Ovary (tissue), 9 donors: Measurements from ENCODE around the gene NAA40. TPM values are rescaled to one million over a fixed set of nuclear protein-coding genes. Genes with fewer than 3 reads are reported as not detected.

ENCODE experiments used
- DNase-seq, 5 donors: peaks; one replicate each; pipeline ENCODE4 v3.0.0-alpha.2; 2019 to 2020
- H3K27ac ChIP-seq, 2 donors: fragments of 200-600 bp; one replicate each; pipeline versions ENCODE4 v1.5.1 to v1.8.0; 2019 to 2022
- H3K27me3 ChIP-seq: fragments of 200-600 bp; one replicate; pipeline ENCODE4 v1.8.0; 2022
- H3K36me3 ChIP-seq: fragments of 200-600 bp; sonication (generic); one replicate; pipeline ENCODE4 v1.5.1; 2019
- H3K4me1 ChIP-seq: one replicate; pipeline ENCODE4 v1.8.1; 2013; ENCODE audit warnings: mild to moderate bottlenecking, moderate library complexity; ENCODE audit not compliant: insufficient read depth
- H3K4me3 ChIP-seq: fragments of 200-600 bp; sonication (generic); one replicate; pipeline ENCODE4 v1.5.1; 2017
- H3K9me3 ChIP-seq, 2 donors: fragments of 200-600 bp in 1 of 2; sonication (generic) in 1 of 2; one replicate each; pipeline versions ENCODE4 v1.5.1 to v1.8.1; 2013 to 2019; ENCODE audit warnings: mild to moderate bottlenecking in 1 of 2, moderate library complexity in 1 of 2
- CTCF ChIP-seq, 3 donors: fragments of 450-650 bp in 2 of 3; fragments of 200-600 bp in 1 of 3; IDR thresholded peaks; one replicate each; pipeline versions ENCODE4 v1.5.1 to v1.8.0; 2016 to 2022; ENCODE audit warnings: antibody characterized with exemption in 3 of 3, mild to moderate bottlenecking in 1 of 3
- EP300 ChIP-seq: sonication (generic); formaldehyde crosslinking; IDR thresholded peaks from one replicate; pipeline ENCODE4 v1.6.1; 2017; ENCODE audit warnings: antibody characterized with exemption
- POLR2A ChIP-seq: fragments of 450-650 bp; IDR thresholded peaks from one replicate; pipeline ENCODE4 v1.6.1; 2017; ENCODE audit warnings: antibody characterized with exemption, mild to moderate bottlenecking, moderate library complexity
- WGBS, 3 donors: extraction: QIAGEN DNeasy Blood & Tissue Kit in 1 of 3; methylation state at CpG; one replicate each; pipeline versions ENCODE4 v1.1.5 to v1.1.7; 2013 to 2017; 5-methylcytosine and 5-hydroxymethylcytosine counted together
- intact Hi-C, 4 donors: fragments of 100-400 bp; cut with DNase I; formaldehyde crosslinking; loops; one replicate each; pipeline versions ENCODE4 v1.11.0 to v1.15.1; 2022 to 2023
- polyA plus RNA-seq, 2 donors: library from polyadenylated mRNA; stranded (reverse); fragments of 200-250 nt in 1 of 2; fragments of 350-450 nt in 1 of 2; fragmentation: Illumina TruSeq in 1 of 2; extraction: RNeasy Lipid Tissue Mini Kit (QIAGEN cat#74804) in 1 of 2; gene quantifications; one replicate each; pipeline ENCODE4 v1.2.3, GENCODE V29; 2013 to 2014
- total RNA-seq, 7 donors: library from RNA; depleted of rRNA in 2 of 7; stranded (reverse); fragments of >200 nt in 2 of 7; fragmentation: NEBNext Ultra II Directional in 3 of 7; extraction: Animal tissue kit (Norgen Biotek cat#: 25700) in 3 of 7; gene quantifications; one replicate each; pipeline versions ENCODE4 v1.1.0 to v1.2.4, GENCODE V29; 2016 to 2023
- donor health status: DM: no; HTN: no; CAD: no; lungs with moderate emphysema.
- donor health status: DM: no; HTN: no; CAD: no.
- donor health status: Bipolar disorder and iron deficiency.
- donor health status: DM: yes; HTN: yes; CAD: no.
- donor health status: DM: no; HTN: no; CAD: no.
- donor health status: DM: yes; HTN: yes; CAD: no.

NAA40 gene
- total and polyA plus RNA-seq, 9 donors: 4.5 to 15.9 (median 10.2) TPM

- Histone ChIP-seq H3K9me3 (no peaks in the 10 kb centered on the region), H3K27me3 (no peaks in the 10 kb centered on the region), H3K36me3 (no peaks in the 10 kb centered on the region), H3K4me3 (peak within 1 kb of the TSS; percentile 95), H3K4me1 (peaks cover 5% of the 10 kb centered on the region), H3K27ac (peak within 1 kb of the TSS; percentile 43 to 57)
- peak; percentile 44 for TF ChIP-seq POLR2A
- TF ChIP-seq EP300: no peak
- TF ChIP-seq CTCF (IDR thresholded peaks at IDR 0.05): no peak
- WGBS, 3 donors: 0% methylated on average over 35 to 63 of the region's 63 CpGs
- intact Hi-C loops: no loop called here
- DNase-seq: peak; percentile 87 to 92 (median 88)
These were observed 47.5 kb downstream of the NAA40 start, which contains the start of gene OTUB1 for GRCh38 chr11:63986156-63986931. Gene OTUB1 (plus strand): TSS chr11:63986438. CDS start chr11:63986457, 19 bp downstream.

DNA sequence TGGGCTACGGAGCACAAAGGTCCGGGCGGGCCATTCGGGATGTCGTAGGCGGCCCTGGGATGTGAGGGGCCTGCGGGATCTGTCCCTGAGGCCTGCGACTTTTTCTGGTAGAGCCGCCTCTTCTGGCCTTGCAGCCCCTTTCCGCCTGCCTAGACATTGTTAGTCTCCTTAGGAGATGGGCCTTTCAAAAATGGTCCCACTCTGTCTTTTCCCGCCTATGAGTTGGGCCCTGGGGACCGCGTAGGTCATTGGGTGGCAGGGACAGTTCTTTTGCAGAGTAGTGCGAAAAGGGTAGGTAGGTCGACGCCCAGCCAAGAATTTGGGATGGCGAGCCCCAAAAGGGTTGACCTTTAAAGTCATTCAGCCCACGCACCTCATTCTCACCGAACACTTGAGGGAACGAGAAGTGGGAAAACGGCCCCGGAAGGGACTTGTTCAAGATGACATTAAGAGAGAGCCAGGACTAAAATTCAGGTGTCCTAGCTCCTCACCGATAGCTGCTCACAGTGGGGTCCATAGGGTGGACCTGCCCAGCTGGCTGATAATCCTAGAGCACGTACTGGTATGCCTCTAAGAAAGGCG, 48.2 kb downstream of the NAA40 start:
- Histone ChIP-seq H3K27ac (peak overlapping the region; percentile 43 to 57), H3K4me3 (peak overlapping the region; percentile 95), H3K36me3 (no peaks in the 10 kb centered on the region), H3K9me3 (no peaks in the 10 kb centered on the region), H3K4me1 (peaks cover 5% of the 10 kb centered on the region), H3K27me3 (no peaks in the 10 kb centered on the region)
- no peak for TF ChIP-seq POLR2A
- no peak for TF ChIP-seq CTCF (IDR thresholded peaks at IDR 0.05)
- no peak for TF ChIP-seq EP300
- intact Hi-C loops: no loop called here
- 20 to 27% (median 22%) methylated on average over 24 to 25 of the region's 25 CpGs for WGBS, 3 donors
- DNase-seq: no peak

DNA sequence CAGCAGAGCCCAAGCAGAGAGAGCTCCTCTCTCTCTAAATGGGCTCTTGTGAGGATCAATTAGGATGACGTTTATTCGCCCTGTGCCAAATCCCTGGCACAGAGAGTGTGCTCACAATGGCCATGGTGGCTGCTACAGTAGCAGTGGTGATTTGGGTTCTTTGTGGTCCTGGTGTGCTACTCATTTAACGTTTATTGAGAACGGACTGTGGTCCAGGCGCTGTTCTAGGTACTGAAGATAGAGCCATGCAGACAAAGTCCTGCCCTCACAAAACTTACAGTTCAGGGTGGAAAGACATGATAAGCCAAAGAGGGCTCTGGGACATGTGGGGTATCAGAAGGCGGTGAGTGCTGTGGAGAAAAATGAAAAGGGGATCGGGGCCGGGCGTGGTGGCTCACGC, 52.8 kb downstream of the NAA40 start:
- H3K4me3 ChIP-seq: no peak overlapping the region
- H3K36me3 ChIP-seq: no peaks in the 10 kb centered on the region
- H3K4me1 ChIP-seq: peaks cover 5% of the 10 kb centered on the region
- TF ChIP-seq CTCF (IDR thresholded peaks at IDR 0.05) (no peak), POLR2A (no peak)
- intact Hi-C loops: no loop called here
- no peak overlapping the region for H3K27ac ChIP-seq
- no peak for DNase-seq
- 86 to 90% (median 87%) methylated on average over 10 of the region's 10 CpGs for WGBS, 3 donors
- no peaks in the 10 kb centered on the region for H3K9me3 ChIP-seq
- no peaks in the 10 kb centered on the region for H3K27me3 ChIP-seq

DNA sequence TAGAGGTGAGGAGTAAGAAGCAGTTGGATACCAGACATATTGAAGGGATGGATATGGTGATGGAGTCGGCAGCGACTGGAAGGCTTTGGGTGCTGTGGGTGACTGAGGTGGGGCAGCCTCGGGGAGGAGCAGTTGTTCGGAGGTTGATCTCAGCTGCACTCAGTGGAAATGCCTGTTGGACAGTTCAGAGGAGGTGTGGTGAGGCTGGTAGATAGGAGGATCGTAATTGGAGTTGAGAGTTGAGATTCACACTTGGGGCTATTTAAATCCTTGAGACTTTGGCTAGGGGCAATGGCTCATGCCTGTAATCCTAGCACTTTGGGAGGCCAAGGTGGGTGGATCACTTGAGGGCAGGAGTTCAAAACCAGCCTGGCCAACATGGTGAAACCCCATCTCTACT, 54.3 kb downstream of the NAA40 start:
- DNase-seq: no peak
- WGBS, 3 donors: 86 to 91% (median 88%) methylated on average over 5 of the region's 5 CpGs
- TF ChIP-seq EP300 (no peak), CTCF (IDR thresholded peaks at IDR 0.05) (no peak), POLR2A (no peak)
- Histone ChIP-seq H3K27me3 (no peaks in the 10 kb centered on the region), H3K4me1 (no peaks in the 10 kb centered on the region), H3K4me3 (no peak overlapping the region), H3K9me3 (no peaks in the 10 kb centered on the region), H3K27ac (no peak overlapping the region), H3K36me3 (no peaks in the 10 kb centered on the region)
- intact Hi-C loops: no loop called here
